ENCODE data around the gene C16orf86.

DNA sequence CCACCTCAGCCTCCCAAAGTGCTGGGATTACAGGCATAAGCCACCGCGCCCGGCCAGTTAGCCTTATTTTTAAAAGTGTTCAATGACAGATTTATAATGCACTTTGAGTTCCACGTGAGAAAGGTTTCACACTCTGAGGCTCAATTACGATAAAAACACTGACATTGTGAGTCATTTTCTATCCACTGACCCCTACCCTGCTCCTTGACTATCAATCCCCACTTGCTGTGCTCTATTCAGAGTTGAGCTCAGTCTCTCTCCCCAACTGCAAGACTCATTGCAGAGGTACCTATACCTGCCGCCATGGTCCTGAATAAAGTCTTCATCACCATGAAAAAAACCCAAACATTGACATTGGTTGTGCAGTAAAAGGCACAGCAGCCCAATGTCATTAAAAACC lies 44.0 kb downstream of the C16orf86 start:
- TF ChIP-seq POLR2AphosphoS5 (IDR thresholded peaks at IDR 0.05; ENCODE audit: borderline replicate concordance, low read depth, low read length) (no peak), EZH2 (IDR thresholded peaks at IDR 0.05) (no peak)

Data from SK-N-MC (cell line).